Esophagus squamous epithelium (tissue), 5 donors: ENCODE results near the gene KCNK4. TPM values are rescaled to one million over a fixed set of nuclear protein-coding genes. Genes with fewer than 3 reads are reported as not detected.

ENCODE experiments used
- DNase-seq: peaks from one replicate; lab custom pipeline; 2025; lab: John Stamatoyannopoulos, UW
- H3K27ac ChIP-seq, 4 donors: fragments of 200-600 bp; sonication (generic); one replicate each; pipeline ENCODE4 v1.5.1; 2016 to 2019; ENCODE audit warnings: mild to moderate bottlenecking in 1 of 4
- H3K27me3 ChIP-seq, 4 donors: fragments of 200-600 bp; sonication (generic); 1 replicate in 3 of 4; 2 replicates in 1 of 4; pipeline versions ENCODE4 v1.5.1 to v1.6.0; 2017 to 2021; ENCODE audit warnings: antibody characterized with exemption in 1 of 4
- H3K36me3 ChIP-seq, 3 donors: fragments of 200-600 bp; sonication (generic); one replicate each; pipeline ENCODE4 v1.5.1; 2016 to 2019
- H3K4me1 ChIP-seq, 3 donors: fragments of 200-600 bp; sonication (generic); one replicate each; pipeline ENCODE4 v1.5.1; 2017 to 2019
- H3K4me3 ChIP-seq, 4 donors: fragments of 200-600 bp; sonication (generic); 1 replicate in 3 of 4; 2 replicates in 1 of 4; pipeline ENCODE4 v1.5.1; 2016 to 2019; ENCODE audit warnings: mild to moderate bottlenecking in 2 of 4, moderate library complexity in 1 of 4
- H3K9me3 ChIP-seq, 3 donors: fragments of 200-600 bp; sonication (generic); one replicate each; pipeline ENCODE4 v1.5.1; 2016 to 2019
- CTCF ChIP-seq, 6 experiments: fragments of 450-650 bp in 4 of 6; fragments of 200-600 bp in 2 of 6; sonication (generic) in 2 of 6; IDR thresholded peaks; one replicate each; pipeline ENCODE4 v1.5.1; 2016 to 2019; ENCODE audit warnings: antibody characterized with exemption in 6 of 6, mild to moderate bottlenecking in 4 of 6, moderate library complexity in 4 of 6
- POLR2A ChIP-seq, 4 donors: fragments of 450-650 bp; IDR thresholded peaks; one replicate each; pipeline ENCODE4 v1.6.1; 2017; ENCODE audit warnings: antibody characterized with exemption in 4 of 4, mild to moderate bottlenecking in 4 of 4, moderate library complexity in 3 of 4
- WGBS, 2 donors: methylation state at CpG; one replicate each; pipeline ENCODE4 v1.1.5; 2018; 5-methylcytosine and 5-hydroxymethylcytosine counted together
- intact Hi-C: fragments of 100-400 bp; cut with DNase I; formaldehyde crosslinking; loops from one replicate; pipeline ENCODE4 v1.15.0; 2022
- total RNA-seq, 4 donors: library from RNA; depleted of rRNA; stranded (reverse); fragments of >200 nt; gene quantifications; one replicate each; pipeline ENCODE4 v1.1.0, GENCODE V29; 2016
- donor health status: DM: yes; HTN: yes; CAD: no.

The KCNK4 gene
- total RNA-seq, 4 donors from 2014 or later, result not detected

- intact Hi-C loops, result no loop called here
- Histone ChIP-seq H3K4me1 (peaks cover 31 to 63% (median 32%) of the 10 kb centered on the region in 3 donors), H3K27ac (peak overlapping the region; percentile 98 to 99 (median 98)), H3K4me3 (peak overlapping the region; percentile 58 to 87 (median 76)), H3K27me3 (no peaks in the 10 kb centered on the region), H3K9me3 (no peaks in the 10 kb centered on the region), H3K36me3 (peaks cover 9 to 34% (median 12%) of the 10 kb centered on the region in 3 donors)
- DNase-seq, result no peak
- WGBS, 2 donors, result 0 to 2% methylated on average over 7 to 10 of the region's 34 CpGs
- TF ChIP-seq CTCF (IDR thresholded peaks at IDR 0.05), result no peak
- no peak for TF ChIP-seq POLR2A (IDR thresholded peaks at IDR 0.05)
These were observed 22.1 kb upstream of the KCNK4 start for GRCh38 chr11:64268893-64269539.

DNA sequence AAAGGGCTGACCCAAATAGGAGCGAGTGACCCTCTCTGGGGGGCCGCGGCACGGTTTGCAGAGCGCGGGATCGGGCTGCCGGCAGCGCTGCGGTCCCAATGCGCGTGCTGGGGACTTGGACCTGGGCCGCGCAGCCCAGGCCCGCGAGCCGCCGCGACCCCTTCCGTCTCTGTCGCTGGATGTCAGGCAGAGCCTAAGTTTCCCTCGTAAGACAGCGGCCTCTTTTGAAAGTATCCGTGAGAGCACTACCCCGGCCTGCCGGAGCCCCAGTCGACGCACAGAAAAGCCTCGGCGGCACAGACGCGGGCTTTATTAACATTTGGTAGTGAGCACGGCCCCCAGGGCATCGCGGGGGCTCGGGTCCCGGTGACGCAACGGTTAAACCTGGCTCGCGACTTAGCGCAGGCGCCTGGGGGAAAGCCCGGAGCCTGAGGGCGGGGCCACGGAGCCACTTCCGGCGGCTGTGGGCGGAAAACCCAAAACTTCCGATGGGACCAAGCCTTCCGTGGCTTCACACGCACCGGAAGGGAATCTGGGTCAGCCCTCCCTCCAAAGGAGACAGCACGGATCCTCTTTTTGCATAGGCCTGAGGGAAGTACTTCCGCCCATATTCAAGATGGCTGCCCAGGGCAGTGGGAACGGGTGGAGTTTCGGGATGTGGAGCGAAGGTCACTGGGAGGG lies 21.4 kb upstream of the KCNK4 start:
- Histone ChIP-seq H3K27ac (peak overlapping the region; percentile 98 to 99 (median 98)), H3K36me3 (peaks cover 4 to 30% (median 9%) of the 10 kb centered on the region in 3 donors), H3K27me3 (no peaks in the 10 kb centered on the region), H3K4me3 (peak overlapping the region; percentile 58 to 87 (median 76)), H3K9me3 (no peaks in the 10 kb centered on the region), H3K4me1 (peaks cover 31 to 63% (median 32%) of the 10 kb centered on the region in 3 donors)
- peak in 3 of 6 experiments; percentile 7 to 27 (median 10) for TF ChIP-seq CTCF (IDR thresholded peaks at IDR 0.05)
- peak in 3 of 4 donors; percentile 17 to 55 (median 29) for TF ChIP-seq POLR2A (IDR thresholded peaks at IDR 0.05)
- 0% methylated on average over 6 to 12 of the region's 58 CpGs for WGBS, 2 donors
- peak; percentile 83 for DNase-seq
- intact Hi-C loops, result no loop called here

DNA sequence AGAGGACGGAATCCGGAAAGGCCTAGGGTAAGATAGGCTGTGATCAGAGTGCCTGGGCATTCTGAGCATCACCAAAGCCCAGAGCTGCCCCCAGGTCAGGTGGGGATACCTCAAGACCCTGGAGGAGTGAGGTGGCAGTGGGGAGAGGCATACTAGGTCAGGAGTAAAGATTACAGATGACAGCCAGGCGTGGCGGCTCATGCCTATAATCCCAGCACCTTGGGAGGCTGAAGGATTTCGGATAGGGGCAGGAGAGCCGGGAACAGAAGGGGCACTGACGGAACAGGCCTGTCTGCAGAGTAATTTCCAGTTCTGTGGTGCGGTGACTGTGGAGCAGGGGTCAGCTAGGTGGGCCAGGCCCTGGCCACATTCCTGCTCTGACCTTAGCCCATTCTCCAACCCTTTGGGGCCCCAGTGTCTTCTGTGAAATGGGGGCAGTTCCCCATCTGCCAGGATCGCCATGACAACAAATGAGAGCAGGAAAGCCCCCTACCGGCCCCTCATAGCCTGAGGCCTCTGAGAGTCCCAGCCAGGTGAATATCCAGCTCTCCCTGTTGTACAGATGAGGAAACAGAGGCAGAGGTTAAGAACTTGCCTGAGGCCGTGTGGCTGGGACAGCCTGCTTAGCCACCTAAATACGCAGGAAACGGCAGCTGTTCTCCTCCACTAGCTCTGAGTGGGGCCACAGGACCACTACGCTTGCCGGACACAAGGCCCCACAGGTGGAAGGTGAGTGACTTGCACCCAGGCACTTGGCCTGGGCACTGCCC lies 15.9 kb upstream of the KCNK4 start:
- Histone ChIP-seq H3K36me3 (peaks cover 0 to 52% (median 9%) of the 10 kb centered on the region in 3 donors), H3K4me3 (no peak overlapping the region), H3K27ac (peak overlapping the region in 2 of 4 donors; percentile 66 to 81), H3K9me3 (no peaks in the 10 kb centered on the region), H3K4me1 (peaks cover 13 to 54% (median 17%) of the 10 kb centered on the region in 3 donors), H3K27me3 (no peaks in the 10 kb centered on the region)
- WGBS, 2 donors, result 90 to 93% methylated on average over 9 to 11 of the region's 15 CpGs
- TF ChIP-seq CTCF (IDR thresholded peaks at IDR 0.05) (no peak), POLR2A (IDR thresholded peaks at IDR 0.05) (no peak)
- DNase-seq, result no peak
- intact Hi-C loops, result no loop called here

DNA sequence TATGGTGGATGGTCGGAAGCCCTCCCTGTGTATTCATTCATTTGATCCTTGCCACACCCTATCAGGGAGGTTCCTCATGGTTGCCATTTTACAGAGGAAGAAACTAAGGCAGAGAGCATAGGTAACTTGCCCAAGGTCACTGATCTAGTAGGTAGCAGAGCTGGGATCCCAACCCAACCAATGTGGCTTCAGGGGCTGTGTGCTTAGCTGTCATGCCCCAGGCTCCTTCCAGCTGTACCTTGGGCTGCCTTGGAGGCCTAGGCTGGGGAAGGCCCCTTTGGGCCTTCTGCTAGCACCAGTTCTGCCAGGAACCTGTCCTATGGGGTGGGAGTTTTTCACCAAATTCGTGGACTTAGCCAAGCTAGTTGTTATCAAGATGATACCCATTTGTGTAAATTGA lies 15.3 kb upstream of the KCNK4 start:
- DNase-seq, result no peak
- no peak for TF ChIP-seq POLR2A (IDR thresholded peaks at IDR 0.05)
- TF ChIP-seq CTCF (IDR thresholded peaks at IDR 0.05), result no peak
- WGBS, 2 donors, result 100% methylated on average over 1 to 2 of the region's 2 CpGs

More for the DNA sequence above, 15.3 kb upstream of the KCNK4 start:
- no peaks in the 10 kb centered on the region for H3K27me3 ChIP-seq
- no peak overlapping the region for H3K4me3 ChIP-seq
- H3K9me3 ChIP-seq, result no peaks in the 10 kb centered on the region
- peaks cover 0 to 57% (median 9%) of the 10 kb centered on the region in 3 donors for H3K36me3 ChIP-seq
- peak overlapping the region in 2 of 4 donors; percentile 66 to 81 for H3K27ac ChIP-seq
- peaks cover 13 to 54% (median 17%) of the 10 kb centered on the region in 3 donors for H3K4me1 ChIP-seq
- intact Hi-C loops, result no loop called here
